Neural cell (in vitro differentiated cells): ENCODE results near the gene LRRC18.

Experiments used
- EP300 ChIP-seq: fragments of 450-650 bp; conservative IDR thresholded peaks from 2 replicates; pipeline ENCODE4 v1.6.1; 2014; ENCODE audit warnings: antibody characterized with exemption, mild to moderate bottlenecking, moderate library complexity; ENCODE audit not compliant: poor library complexity, severe bottlenecking
- EZH2 ChIP-seq: fragments of 200-600, 300-800 bp; shearing (Covaris generic), sonication (generic); IDR thresholded peaks from 2 replicates; pipeline ENCODE4 v1.6.1; 2014; ENCODE audit warnings: antibody characterized with exemption, low read length, borderline replicate concordance, mild to moderate bottlenecking; ENCODE audit not compliant: insufficient read depth, poor library complexity, severe bottlenecking
- POLR2AphosphoS5 ChIP-seq: IDR thresholded peaks from 2 replicates; pipeline ENCODE4 v1.6.1; 2012
- SMC3 ChIP-seq: fragments of 450-650 bp; conservative IDR thresholded peaks from 2 replicates; pipeline ENCODE4 v1.6.1; 2014; ENCODE audit warnings: antibody characterized with exemption, mild to moderate bottlenecking, moderate library complexity; ENCODE audit not compliant: poor library complexity
- TAF1 ChIP-seq: IDR thresholded peaks from 2 replicates; pipeline ENCODE4 v1.6.1; 2012; ENCODE audit warnings: low read depth
- TF ChIP-seq, protein P1 (sequence below): fragments of 450-650 bp; IDR thresholded peaks from 2 replicates; pipeline ENCODE4 v1.5.1; 2014; ENCODE audit warnings: antibody characterized with exemption, mild to moderate bottlenecking, moderate library complexity; ENCODE audit not compliant: poor library complexity, severe bottlenecking
- TF ChIP-seq, protein P2 (sequence below): IDR thresholded peaks from 2 replicates; pipeline ENCODE4 v1.6.1; 2012; ENCODE audit warnings: borderline replicate concordance

DNA sequence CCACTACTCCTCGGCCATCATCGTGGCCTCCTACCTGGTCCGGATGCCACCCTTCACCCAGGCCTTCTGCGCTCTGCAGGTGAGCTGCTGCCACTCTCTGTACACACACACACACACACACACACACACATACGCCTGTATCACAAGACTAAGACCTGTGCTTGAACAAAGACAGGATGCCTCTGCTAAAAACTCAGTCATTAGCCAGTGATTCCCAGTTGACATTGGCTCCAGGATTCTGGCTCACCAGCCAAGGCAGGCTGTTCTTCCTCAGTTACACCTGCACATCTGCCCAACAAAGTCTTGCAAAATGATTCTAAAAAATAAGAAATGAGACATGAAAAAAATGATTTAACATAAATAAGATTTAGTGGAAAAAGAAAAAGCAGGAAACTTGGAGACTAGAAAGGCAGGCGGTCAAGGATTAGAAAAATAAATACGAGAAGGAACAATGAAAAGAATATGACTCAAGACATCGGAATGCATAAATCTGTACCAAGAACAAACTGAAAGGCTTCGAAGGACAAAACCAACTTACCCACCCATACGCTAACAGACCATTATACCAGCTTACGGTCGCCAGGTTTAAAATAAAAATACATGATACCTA is 7.4 kb upstream of the LRRC18 start:
- TF ChIP-seq, protein P1, sequence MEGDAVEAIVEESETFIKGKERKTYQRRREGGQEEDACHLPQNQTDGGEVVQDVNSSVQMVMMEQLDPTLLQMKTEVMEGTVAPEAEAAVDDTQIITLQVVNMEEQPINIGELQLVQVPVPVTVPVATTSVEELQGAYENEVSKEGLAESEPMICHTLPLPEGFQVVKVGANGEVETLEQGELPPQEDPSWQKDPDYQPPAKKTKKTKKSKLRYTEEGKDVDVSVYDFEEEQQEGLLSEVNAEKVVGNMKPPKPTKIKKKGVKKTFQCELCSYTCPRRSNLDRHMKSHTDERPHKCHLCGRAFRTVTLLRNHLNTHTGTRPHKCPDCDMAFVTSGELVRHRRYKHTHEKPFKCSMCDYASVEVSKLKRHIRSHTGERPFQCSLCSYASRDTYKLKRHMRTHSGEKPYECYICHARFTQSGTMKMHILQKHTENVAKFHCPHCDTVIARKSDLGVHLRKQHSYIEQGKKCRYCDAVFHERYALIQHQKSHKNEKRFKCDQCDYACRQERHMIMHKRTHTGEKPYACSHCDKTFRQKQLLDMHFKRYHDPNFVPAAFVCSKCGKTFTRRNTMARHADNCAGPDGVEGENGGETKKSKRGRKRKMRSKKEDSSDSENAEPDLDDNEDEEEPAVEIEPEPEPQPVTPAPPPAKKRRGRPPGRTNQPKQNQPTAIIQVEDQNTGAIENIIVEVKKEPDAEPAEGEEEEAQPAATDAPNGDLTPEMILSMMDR, result no peak
- TF ChIP-seq EP300 (no peak), TAF1 (no peak), SMC3 (no peak), POLR2AphosphoS5 (no peak), EZH2 (no peak)
- TF ChIP-seq, protein P2, sequence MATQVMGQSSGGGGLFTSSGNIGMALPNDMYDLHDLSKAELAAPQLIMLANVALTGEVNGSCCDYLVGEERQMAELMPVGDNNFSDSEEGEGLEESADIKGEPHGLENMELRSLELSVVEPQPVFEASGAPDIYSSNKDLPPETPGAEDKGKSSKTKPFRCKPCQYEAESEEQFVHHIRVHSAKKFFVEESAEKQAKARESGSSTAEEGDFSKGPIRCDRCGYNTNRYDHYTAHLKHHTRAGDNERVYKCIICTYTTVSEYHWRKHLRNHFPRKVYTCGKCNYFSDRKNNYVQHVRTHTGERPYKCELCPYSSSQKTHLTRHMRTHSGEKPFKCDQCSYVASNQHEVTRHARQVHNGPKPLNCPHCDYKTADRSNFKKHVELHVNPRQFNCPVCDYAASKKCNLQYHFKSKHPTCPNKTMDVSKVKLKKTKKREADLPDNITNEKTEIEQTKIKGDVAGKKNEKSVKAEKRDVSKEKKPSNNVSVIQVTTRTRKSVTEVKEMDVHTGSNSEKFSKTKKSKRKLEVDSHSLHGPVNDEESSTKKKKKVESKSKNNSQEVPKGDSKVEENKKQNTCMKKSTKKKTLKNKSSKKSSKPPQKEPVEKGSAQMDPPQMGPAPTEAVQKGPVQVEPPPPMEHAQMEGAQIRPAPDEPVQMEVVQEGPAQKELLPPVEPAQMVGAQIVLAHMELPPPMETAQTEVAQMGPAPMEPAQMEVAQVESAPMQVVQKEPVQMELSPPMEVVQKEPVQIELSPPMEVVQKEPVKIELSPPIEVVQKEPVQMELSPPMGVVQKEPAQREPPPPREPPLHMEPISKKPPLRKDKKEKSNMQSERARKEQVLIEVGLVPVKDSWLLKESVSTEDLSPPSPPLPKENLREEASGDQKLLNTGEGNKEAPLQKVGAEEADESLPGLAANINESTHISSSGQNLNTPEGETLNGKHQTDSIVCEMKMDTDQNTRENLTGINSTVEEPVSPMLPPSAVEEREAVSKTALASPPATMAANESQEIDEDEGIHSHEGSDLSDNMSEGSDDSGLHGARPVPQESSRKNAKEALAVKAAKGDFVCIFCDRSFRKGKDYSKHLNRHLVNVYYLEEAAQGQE, result no peak
